GM19035 (cell line): Measurements from ENCODE around the gene LGALS3BP.
"Not testable (repeated sequence)": the region's sequence is repeated elsewhere in the genome, so short reads cannot be mapped to it uniquely, and the experiment has no call there.

Experiments used
- ATAC-seq: cut with Tn5 transposase; IDR thresholded peaks from one replicate; pipeline ENCODE4 v1.9.1; 2021; ENCODE audit not compliant: unreplicated experiment

Gene LGALS3BP

GRCh38 chr17:78979780-78980623 is at the start of gene LGALS3BP:
LGALS3BP (minus strand) TSS chr17:78979923; CDS start chr17:78977191, 2,732 bp downstream.
- ATAC-seq: no peak

- ATAC-seq: no peak
Measured at GRCh38 chr17:79028496-79029326, 49.0 kb upstream of the LGALS3BP start.

- no peak for ATAC-seq
Measured at GRCh38 chr17:79027925-79028491, 48.3 kb upstream of the LGALS3BP start.

- no peak for ATAC-seq
Measured at GRCh38 chr17:79027274-79027924, 47.7 kb upstream of the LGALS3BP start.

- no peak for ATAC-seq
Measured at GRCh38 chr17:79026376-79027273, 46.9 kb upstream of the LGALS3BP start.

GRCh38 chr17:79024901-79025737 is 45.4 kb upstream of the LGALS3BP start:
- no peak for ATAC-seq

GRCh38 chr17:79023886-79024771 is 44.4 kb upstream of the LGALS3BP start, which contains the start of gene C1QTNF1:
C1QTNF1 (plus strand) TSS chr17:79024169; CDS start chr17:79043969, 19,800 bp downstream.
- ATAC-seq: no peak

- no peak for ATAC-seq
Measured at GRCh38 chr17:79023180-79023705, 43.5 kb upstream of the LGALS3BP start.

GRCh38 chr17:79022507-79022991 is 42.8 kb upstream of the LGALS3BP start:
- ATAC-seq: no peak

GRCh38 chr17:79021929-79022328 is 42.2 kb upstream of the LGALS3BP start:
- not testable (repeated sequence) for ATAC-seq

- ATAC-seq: no peak
Measured at GRCh38 chr17:79020631-79021301, 41.0 kb upstream of the LGALS3BP start.

GRCh38 chr17:79019632-79020584 is 40.2 kb upstream of the LGALS3BP start:
- ATAC-seq: no peak

GRCh38 chr17:79019261-79019631 is 39.5 kb upstream of the LGALS3BP start:
- ATAC-seq: no peak

- no peak for ATAC-seq
Measured at GRCh38 chr17:79018370-79018695, 38.6 kb upstream of the LGALS3BP start.

GRCh38 chr17:79017546-79018369 is 38.0 kb upstream of the LGALS3BP start:
- no peak for ATAC-seq
